ENCODE results near the gene PDE8A. TPM values are rescaled to one million over a fixed set of nuclear protein-coding genes. Genes with fewer than 3 reads are reported as not detected.
A peak's percentile ranks its signal among the peaks of the same experiment; 100 is the strongest.

PDE8A gene
- total RNA-seq, 1 donor from 2014 or later, result 14.9 TPM

DNA sequence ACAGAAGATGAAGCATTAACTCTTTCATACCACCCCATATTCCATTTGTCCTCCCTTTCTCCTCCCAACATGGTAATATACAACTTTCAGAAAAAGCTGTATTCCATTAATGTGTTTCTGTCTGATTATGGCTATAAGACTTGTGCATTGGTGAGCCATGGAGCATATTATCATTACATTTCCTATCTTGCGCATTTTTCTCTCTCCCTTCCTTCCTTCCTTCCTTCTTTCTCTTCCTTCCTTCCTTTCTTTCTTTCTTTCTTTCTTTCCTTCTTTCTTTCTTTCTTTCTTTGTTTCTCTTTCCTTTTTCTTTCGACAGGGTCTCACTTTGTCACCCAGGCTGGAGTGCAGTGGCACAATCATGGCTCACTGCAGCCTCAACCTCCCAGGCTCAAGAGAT lies 25.5 kb upstream of the PDE8A start:
- ATAC-seq (no peak), DNase-seq (no peak)
- intact Hi-C loops (cut with micrococcal nuclease), result no loop called here

DNA sequence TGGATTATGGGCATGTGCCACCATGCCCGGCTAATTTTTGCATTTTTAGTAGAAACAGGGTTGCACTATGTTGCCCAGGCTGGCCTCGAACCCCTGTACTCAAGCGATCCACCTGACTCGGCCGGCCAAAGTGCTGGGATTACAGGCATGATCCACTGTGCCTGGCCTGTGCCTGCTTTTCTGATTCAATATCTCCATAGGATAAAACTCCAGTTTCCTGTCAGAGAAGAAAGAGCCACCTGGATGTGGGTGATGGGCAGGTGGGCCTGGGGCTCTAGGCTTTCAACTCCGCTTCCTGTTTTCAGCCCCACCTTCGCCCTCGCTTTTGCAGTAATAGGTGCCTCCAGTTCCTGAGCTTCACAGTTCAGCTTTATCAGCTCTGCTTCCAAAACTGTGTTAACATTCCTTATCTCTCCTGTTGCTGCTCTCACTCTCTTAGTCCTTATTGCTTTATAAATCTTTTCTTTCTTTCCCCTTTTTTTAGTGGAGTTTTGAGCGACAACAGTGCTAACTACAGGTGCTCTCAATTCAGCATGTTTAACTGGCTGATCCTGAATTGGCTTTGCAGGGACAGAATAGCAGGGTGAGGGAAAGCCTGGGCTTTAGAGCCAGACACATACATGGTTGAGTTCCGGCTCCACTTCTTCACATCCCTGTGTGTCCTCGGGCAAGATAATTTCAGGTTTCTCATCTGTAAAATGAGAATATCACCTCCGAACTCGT lies 21.1 kb upstream of the PDE8A start:
- DNase-seq, result no peak
- no peak for ATAC-seq
- intact Hi-C loops (cut with micrococcal nuclease), result no loop called here

DNA sequence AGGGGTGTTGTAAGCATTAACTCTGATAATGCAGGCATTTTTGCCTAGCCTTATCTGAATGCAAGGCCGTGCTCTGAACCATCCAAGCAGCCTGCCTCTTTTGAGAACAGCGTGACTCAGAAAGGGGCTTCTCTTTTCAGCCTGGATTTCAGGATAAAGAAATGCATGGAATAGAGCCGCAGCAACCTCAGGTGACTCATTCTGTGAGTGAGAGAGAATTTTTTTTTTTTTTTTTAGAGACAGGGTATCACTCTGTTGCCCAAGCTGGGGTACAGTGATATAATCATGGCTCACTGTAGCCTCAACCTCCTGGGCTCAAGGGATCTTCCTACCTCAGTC lies 20.6 kb upstream of the PDE8A start:
- DNase-seq (no peak), ATAC-seq (no peak)
- intact Hi-C loops (cut with micrococcal nuclease), result no loop called here

DNA sequence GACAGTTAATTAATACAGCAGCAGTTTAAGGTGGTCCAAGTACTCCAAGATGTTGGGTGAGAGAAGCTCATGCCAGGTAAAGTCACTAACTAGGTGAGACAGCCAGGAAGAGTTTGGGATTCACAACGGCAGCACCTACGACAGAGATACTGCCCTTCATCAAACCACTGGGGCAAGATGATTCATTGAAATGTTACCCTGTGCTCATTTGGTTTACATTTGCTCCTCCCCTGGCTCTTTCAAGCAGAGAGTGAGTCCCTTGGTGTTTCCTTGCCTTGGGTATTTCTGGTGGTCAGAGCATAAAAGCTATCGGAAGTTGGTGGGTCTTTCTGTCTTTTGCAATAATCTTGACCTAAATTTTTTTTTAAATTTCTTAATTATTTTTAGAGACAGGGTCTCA lies 19.9 kb upstream of the PDE8A start:
- DNase-seq, result no peak
- intact Hi-C loops (cut with micrococcal nuclease), result no loop called here
- ATAC-seq, result no peak

DNA sequence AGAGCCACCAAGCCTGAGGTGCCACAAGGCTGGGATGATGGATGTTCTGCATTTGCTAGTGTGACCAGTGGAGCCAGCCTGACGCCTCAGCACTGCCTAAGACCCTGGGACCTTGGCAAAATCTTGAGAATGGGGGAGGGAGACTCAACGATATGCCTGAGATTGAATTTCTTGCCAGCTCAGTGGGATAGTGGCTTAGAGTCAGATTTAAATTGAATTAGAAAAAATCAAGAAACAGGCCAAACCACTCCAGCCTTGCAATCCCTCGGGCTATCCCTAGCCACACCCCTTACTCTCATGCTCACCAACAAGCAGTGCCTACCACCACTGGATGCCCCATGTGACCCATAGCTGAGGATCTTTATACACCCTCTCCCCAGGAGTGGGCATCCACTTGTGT lies 18.7 kb upstream of the PDE8A start:
- no peak for DNase-seq
- no peak for ATAC-seq
- intact Hi-C loops (cut with micrococcal nuclease), result no loop called here

DNA sequence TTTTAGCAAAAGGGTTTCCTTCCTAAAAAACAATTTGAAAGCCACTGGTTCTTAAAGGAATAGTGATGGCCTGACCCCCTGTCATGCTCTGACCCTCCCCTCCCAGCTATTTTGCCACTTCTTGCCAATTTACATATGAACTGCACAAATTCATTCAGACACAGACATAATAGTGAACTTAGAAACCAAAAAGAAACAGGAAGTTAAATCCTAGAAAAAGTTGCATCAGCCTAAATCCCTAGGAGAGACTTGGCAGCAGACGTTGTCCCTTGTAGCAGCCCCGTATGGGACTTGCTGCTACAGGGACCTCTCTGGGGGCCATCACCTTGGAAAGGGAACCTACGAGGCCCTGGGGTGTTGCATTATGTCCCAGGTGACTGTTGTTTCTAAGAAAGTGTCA lies 14.3 kb upstream of the PDE8A start:
- DNase-seq, result no peak
- ATAC-seq, result no peak
- intact Hi-C loops (cut with micrococcal nuclease), result no loop called here

GRCh38 chr15:84968301-84968700 lies 13.4 kb upstream of the PDE8A start:
- intact Hi-C loops (cut with micrococcal nuclease), result no loop called here
- DNase-seq (no peak), ATAC-seq (no peak)

GRCh38 chr15:84969257-84969656 lies 12.4 kb upstream of the PDE8A start:
- no peak for DNase-seq
- intact Hi-C loops (cut with micrococcal nuclease), result no loop called here
- ATAC-seq, result no peak

GRCh38 chr15:84970843-84971242 lies 10.8 kb upstream of the PDE8A start:
- intact Hi-C loops (cut with micrococcal nuclease), result no loop called here
- DNase-seq, result no peak
- ATAC-seq, result peak; percentile 21

GRCh38 chr15:84973492-84974460 lies 7.9 kb upstream of the PDE8A start:
- no peak for ATAC-seq
- intact Hi-C loops (cut with micrococcal nuclease), result no loop called here
- DNase-seq, result no peak

GRCh38 chr15:84975871-84976351 lies 5.7 kb upstream of the PDE8A start:
- no peak for ATAC-seq
- intact Hi-C loops (cut with micrococcal nuclease), result no loop called here
- DNase-seq, result no peak

GRCh38 chr15:84976746-84977345 lies 4.8 kb upstream of the PDE8A start:
- no peak for ATAC-seq
- intact Hi-C loops (cut with micrococcal nuclease), result no loop called here
- no peak for DNase-seq

DNA sequence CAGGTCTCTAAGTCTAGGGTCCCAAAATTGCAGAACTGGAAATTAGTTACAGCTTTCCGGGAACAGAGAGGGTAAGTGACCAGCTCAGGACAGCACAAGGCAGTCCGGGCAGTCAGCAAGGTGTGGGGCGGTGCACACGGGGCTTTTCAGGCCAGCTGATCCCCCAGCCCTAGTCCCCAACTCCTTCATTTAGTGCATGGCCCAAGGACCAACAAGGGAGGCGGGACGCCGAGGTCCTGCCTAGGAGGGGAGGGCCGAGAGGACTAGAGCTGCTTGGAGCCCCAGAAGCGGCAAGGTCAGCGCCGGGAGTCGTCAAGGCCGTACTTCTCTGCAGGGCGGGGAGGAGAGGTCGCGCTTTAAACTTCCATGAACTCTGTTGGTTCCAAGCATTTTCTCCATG lies 2.0 kb upstream of the PDE8A start:
- intact Hi-C loops (cut with micrococcal nuclease), result no loop called here
- no peak for ATAC-seq
- DNase-seq, result peak; percentile 58

DNA sequence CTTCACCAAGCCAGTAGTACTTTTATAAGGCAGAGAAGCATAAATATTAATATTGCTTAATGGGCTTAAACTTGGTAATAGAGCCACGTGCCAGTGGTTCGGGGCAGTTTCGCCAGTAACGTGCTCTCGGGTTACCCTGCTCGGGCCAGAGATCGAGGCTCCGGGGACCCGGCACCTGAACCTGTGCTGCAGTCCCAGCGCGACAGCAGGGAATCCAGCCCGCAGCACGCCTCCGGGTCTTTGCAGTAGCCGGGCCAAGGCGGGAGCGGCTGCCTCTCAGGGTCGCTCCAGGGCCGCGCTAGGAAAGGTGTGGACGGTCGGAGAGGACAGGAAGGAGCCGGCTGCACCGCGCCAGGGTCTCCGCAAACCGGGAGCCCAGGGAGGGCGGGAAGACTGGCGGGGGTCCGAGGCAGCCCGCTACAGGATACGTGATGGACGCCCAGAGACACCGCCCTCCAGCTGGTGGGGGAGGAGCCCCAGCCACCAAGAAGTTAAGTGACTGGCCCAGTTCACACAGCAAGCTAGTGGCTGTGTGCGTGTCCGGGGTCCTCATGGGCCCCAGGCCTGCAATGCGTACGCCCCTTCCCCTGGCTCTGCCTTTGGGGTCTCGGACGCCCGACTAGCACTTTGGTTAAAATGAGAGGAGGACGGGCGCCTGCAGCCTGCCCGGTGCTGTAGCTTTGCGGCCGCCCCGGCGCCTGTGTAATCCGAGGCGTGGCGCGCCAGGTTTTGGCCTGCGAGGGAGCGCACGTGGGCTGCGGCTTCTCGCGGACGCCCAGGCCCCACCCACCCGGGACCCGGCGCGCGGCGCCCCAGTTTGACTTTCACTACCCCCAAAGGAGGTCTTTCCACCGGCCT lies 1.2 kb upstream of the PDE8A start:
- ATAC-seq (peak; percentile 79), DNase-seq (peak; percentile 90)
- intact Hi-C loops (cut with micrococcal nuclease), result no loop called here

GRCh38 chr15:84981054-84981710 lies 474 bp upstream of the PDE8A start:
- DNase-seq (peak; percentile 97), ATAC-seq (peak; percentile 93)
- intact Hi-C loops (cut with micrococcal nuclease), result no loop called here

DNA sequence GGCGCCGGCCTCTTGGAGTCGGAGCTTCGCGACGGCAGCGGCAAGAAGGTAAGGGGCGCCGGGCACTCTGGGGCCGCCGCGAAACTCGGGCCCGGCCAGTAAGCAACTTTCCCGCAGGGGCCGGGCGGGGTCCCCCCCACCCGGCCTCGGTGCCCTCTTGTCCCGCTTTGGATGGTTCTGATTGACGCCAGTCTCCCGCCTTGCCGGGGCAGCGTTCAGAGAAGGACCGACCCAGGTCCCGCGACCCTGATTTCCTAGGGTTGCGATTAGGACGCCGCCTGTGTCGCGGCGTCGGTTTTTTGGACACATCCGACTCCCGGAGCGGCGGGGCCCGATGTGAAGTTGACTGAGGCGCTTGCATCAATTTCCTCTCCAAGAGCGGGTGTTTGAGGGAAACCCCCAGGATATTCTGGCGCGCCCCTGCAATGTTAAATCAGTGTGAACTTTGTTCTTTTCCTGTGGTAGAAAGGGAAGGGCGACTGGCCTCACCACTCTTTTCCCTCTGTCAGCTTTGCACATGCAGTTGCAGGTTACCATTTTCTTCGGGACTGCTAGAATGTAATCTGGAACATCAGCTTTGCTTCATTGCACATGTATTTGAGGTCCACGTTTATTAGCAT lies 755 bp downstream of the PDE8A start:
- intact Hi-C loops (cut with micrococcal nuclease), result no loop called here
- DNase-seq (peak; percentile 57), ATAC-seq (no peak)

- DNase-seq (no peak), ATAC-seq (no peak)
- intact Hi-C loops (cut with micrococcal nuclease), result no loop called here
Measured at GRCh38 chr15:84983294-84983693, 1.6 kb downstream of the PDE8A start.

GRCh38 chr15:84983711-84984110 lies 2.1 kb downstream of the PDE8A start:
- DNase-seq (no peak), ATAC-seq (no peak)

More at GRCh38 chr15:84983711-84984110, 2.1 kb downstream of the PDE8A start:
- intact Hi-C loops (cut with micrococcal nuclease), result no loop called here

Data from left ventricle myocardium superior (tissue), 1 donor.